HepG2 (cell line): ENCODE results near the gene CA10.

ENCODE experiments used
- CBX2 ChIP-seq, 2 experiments: fragments of 200-600 bp in 1 of 2; sonication (generic); formaldehyde crosslinking in 1 of 2; IDR thresholded peaks; 2 replicates each; pipeline versions ENCODE4 v1.7.0 to v1.8.1; 2018 to 2022; ENCODE audit warnings: low read depth in 2 of 2, low read length in 1 of 2, mild to moderate bottlenecking in 1 of 2, missing genetic modification reagents in 1 of 2
- CHD4 ChIP-seq: fragments of 200-600 bp; sonication (generic); IDR thresholded peaks from 2 replicates; pipeline ENCODE4 v1.7.0; 2017; ENCODE audit warnings: mild to moderate bottlenecking, low read length, borderline replicate concordance
- GPN1 ChIP-seq: sonication (generic); formaldehyde crosslinking; IDR thresholded peaks from 2 replicates; pipeline ENCODE4 v1.5.1; 2020; ENCODE audit warnings: missing genetic modification reagents, borderline replicate concordance
- KAT7 ChIP-seq: IDR thresholded peaks from 2 replicates; pipeline ENCODE4 v1.6.1; 2018; ENCODE audit warnings: borderline replicate concordance, missing compliant biosample characterization
- MED1 ChIP-seq: sonication (generic); formaldehyde crosslinking; IDR thresholded peaks from 2 replicates; pipeline ENCODE4 v1.4.0; 2020; ENCODE audit warnings: missing genetic modification reagents
- ZBTB1 ChIP-seq: sonication (generic); formaldehyde crosslinking; IDR thresholded peaks from 2 replicates; pipeline ENCODE4 v1.4.0; 2020; ENCODE audit warnings: missing genetic modification reagents, borderline replicate concordance
- ZNF256 ChIP-seq: sonication (generic); formaldehyde crosslinking; conservative IDR thresholded peaks from 2 replicates; pipeline ENCODE4 v1.4.0; 2020; ENCODE audit warnings: missing genetic modification reagents
- ZNF784 ChIP-seq: sonication (generic); formaldehyde crosslinking; IDR thresholded peaks from 2 replicates; pipeline ENCODE4 v1.5.1; 2020; ENCODE audit warnings: missing genetic modification reagents, mild to moderate bottlenecking, borderline replicate concordance
- TF ChIP-seq, protein P1 (sequence below): sonication (generic); formaldehyde crosslinking; IDR thresholded peaks from 2 replicates; pipeline ENCODE4 v1.5.0; 2020; ENCODE audit warnings: mild to moderate bottlenecking, missing genetic modification reagents, moderate library complexity

DNA sequence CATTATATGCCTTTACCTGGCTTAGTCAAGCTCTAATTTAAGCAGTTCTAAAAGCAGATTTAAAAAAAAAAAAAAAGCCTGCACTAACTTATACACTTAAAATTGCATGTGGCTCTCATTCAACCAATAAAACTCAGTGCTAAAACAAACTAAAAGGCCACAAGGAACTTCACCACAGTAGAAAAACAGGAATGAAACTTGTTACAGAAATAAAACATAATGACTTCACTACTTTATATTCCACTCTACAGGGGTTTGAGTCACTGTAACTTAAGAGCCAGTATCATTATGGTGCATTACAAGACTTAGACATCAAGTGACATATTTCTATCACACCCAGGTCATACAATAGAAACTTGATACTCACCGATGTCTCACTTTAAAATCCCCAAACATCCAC lies 11.1 kb downstream of the CA10 start:
- TF ChIP-seq CBX2 (IDR thresholded peaks at IDR 0.05; ENCODE audit: low read depth, low read length) (no peak), CBX2 (CRISPR knock-in tag; IDR thresholded peaks at IDR 0.05; ENCODE audit: low read depth) (no peak), KAT7 (CRISPR knock-in tag) (no peak), GPN1 (CRISPR knock-in tag) (no peak), ZBTB1 (CRISPR knock-in tag) (no peak), MED1 (CRISPR knock-in tag) (no peak), ZNF256 (CRISPR knock-in tag) (no peak), CHD4 (no peak), ZNF784 (CRISPR knock-in tag) (no peak)
- TF ChIP-seq, protein P1, sequence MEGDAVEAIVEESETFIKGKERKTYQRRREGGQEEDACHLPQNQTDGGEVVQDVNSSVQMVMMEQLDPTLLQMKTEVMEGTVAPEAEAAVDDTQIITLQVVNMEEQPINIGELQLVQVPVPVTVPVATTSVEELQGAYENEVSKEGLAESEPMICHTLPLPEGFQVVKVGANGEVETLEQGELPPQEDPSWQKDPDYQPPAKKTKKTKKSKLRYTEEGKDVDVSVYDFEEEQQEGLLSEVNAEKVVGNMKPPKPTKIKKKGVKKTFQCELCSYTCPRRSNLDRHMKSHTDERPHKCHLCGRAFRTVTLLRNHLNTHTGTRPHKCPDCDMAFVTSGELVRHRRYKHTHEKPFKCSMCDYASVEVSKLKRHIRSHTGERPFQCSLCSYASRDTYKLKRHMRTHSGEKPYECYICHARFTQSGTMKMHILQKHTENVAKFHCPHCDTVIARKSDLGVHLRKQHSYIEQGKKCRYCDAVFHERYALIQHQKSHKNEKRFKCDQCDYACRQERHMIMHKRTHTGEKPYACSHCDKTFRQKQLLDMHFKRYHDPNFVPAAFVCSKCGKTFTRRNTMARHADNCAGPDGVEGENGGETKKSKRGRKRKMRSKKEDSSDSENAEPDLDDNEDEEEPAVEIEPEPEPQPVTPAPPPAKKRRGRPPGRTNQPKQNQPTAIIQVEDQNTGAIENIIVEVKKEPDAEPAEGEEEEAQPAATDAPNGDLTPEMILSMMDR (CRISPR knock-in tag): no peak
